Hepatocyte (in vitro differentiated cells): ENCODE data around the gene MICAL3. TPM values are rescaled to one million over a fixed set of nuclear protein-coding genes. Genes with fewer than 3 reads are reported as not detected.
"Not testable (repeated sequence)": the region's sequence is repeated elsewhere in the genome, so short reads cannot be mapped to it uniquely, and the experiment has no call there.

Experiments used
- DNase-seq: peaks from one replicate; pipeline ENCODE4 v3.0.0-alpha.2; 2016; ENCODE audit warnings: low spot score
- H2AFZ ChIP-seq: fragments of 200-600 bp; sonication (generic); 2 replicates; pipeline ENCODE4 v1.6.0; 2016; ENCODE audit warnings: antibody characterized with exemption, mild to moderate bottlenecking
- H3K27ac ChIP-seq: fragments of 200-600 bp; sonication (generic); 2 replicates; pipeline ENCODE4 v1.5.1; 2016; ENCODE audit warnings: mild to moderate bottlenecking
- H3K27me3 ChIP-seq: fragments of 200-600 bp; sonication (generic); 2 replicates; pipeline ENCODE4 v1.6.1; 2016
- H3K36me3 ChIP-seq: fragments of 200-600 bp; sonication (generic); replicated peaks from 2 replicates; pipeline ENCODE4 v1.5.1; 2016; ENCODE audit warnings: low read depth; ENCODE audit not compliant: insufficient read depth
- H3K4me1 ChIP-seq: fragments of 200-600 bp; sonication (generic); 2 replicates; pipeline ENCODE4 v1.5.1; 2016; ENCODE audit warnings: mild to moderate bottlenecking, moderate library complexity; ENCODE audit not compliant: insufficient read depth
- H3K4me2 ChIP-seq: fragments of 200-600 bp; sonication (generic); 2 replicates; pipeline ENCODE4 v1.6.0; 2016
- H3K4me3 ChIP-seq: fragments of 200-600 bp; sonication (generic); 2 replicates; pipeline ENCODE4 v1.5.1; 2016; ENCODE audit warnings: mild to moderate bottlenecking
- H3K79me2 ChIP-seq: fragments of 200-600 bp; sonication (generic); 2 replicates; pipeline ENCODE4 v1.6.0; 2017; ENCODE audit warnings: mild to moderate bottlenecking
- H3K9me2 ChIP-seq: fragments of 200-600 bp; sonication (generic); replicated peaks from 2 replicates; pipeline ENCODE4 v1.6.0; 2017; ENCODE audit warnings: mild to moderate bottlenecking; ENCODE audit not compliant: insufficient read depth
- H3K9me3 ChIP-seq: fragments of 200-600 bp; sonication (generic); 2 replicates; pipeline ENCODE4 v1.5.1; 2016; ENCODE audit warnings: low read depth, mild to moderate bottlenecking
- H4K20me1 ChIP-seq: fragments of 200-600 bp; sonication (generic); 2 replicates; pipeline ENCODE4 v1.6.0; 2016; ENCODE audit warnings: mild to moderate bottlenecking; ENCODE audit not compliant: insufficient read depth, poor library complexity, severe bottlenecking
- CTCF ChIP-seq: fragments of 200-600 bp; sonication (generic); IDR thresholded peaks from 2 replicates; pipeline ENCODE4 v1.5.1; 2016; ENCODE audit warnings: antibody characterized with exemption, mild to moderate bottlenecking; ENCODE audit not compliant: poor library complexity
- EZH2 ChIP-seq: fragments of 200-600 bp; sonication (generic); IDR thresholded peaks from 2 replicates; pipeline ENCODE4 v1.6.1; 2016; ENCODE audit warnings: antibody characterized with exemption, mild to moderate bottlenecking, borderline replicate concordance
- EZH2phosphoT487 ChIP-seq: fragments of 200-600 bp; sonication (generic); IDR thresholded peaks from one replicate; pipeline ENCODE4 v1.6.1; 2018; ENCODE audit warnings: antibody characterized with exemption, mild to moderate bottlenecking, low read depth, moderate library complexity; ENCODE audit not compliant: unreplicated experiment, severe bottlenecking
- WGBS: methylation state at CpG from one replicate; pipeline ENCODE4 v1.1.6; 2016; ENCODE audit warnings: low lambda C conversion rate; ENCODE audit errors: missing lambda C conversion rate; 5-methylcytosine and 5-hydroxymethylcytosine counted together
- polyA plus RNA-seq: library from polyadenylated mRNA; unstranded; fragments of >200 nt; fragmentation: Nextera tagmentation; extraction: Ambion mirVana; gene quantifications from 2 replicates; pipeline ENCODE4 v1.2.1, GENCODE V29; 2016
- total RNA-seq: library from RNA; depleted of rRNA; stranded (reverse); fragments of >200 nt; gene quantifications from 2 replicates; pipeline ENCODE4 v1.2.3, GENCODE V29; 2014

MICAL3 gene
- total and polyA plus RNA-seq, 2 experiments from 2014 or later, result 4.6 to 22.7 TPM

- no peaks in the 10 kb centered on the region for H4K20me1 ChIP-seq
- H3K36me3 ChIP-seq, result no peaks in the 10 kb centered on the region
- H3K27me3 ChIP-seq, result peaks cover 5% of the 10 kb centered on the region
- H3K4me1 ChIP-seq, result peaks cover 8% of the 10 kb centered on the region
- peak; percentile 59 for DNase-seq
- H3K9me3 ChIP-seq, result no peaks in the 10 kb centered on the region
- TF ChIP-seq CTCF (no peak), EZH2 (no peak), EZH2phosphoT487 (no peak)
- H2AFZ ChIP-seq, result no peak overlapping the region
- no peak overlapping the region for H3K4me2 ChIP-seq
- no peak overlapping the region for H3K4me3 ChIP-seq
- no peaks in the 10 kb centered on the region for H3K79me2 ChIP-seq
- WGBS, result 88% methylated on average over 10 of the region's 10 CpGs
- H3K9me2 ChIP-seq, result no peaks in the 10 kb centered on the region
- peak overlapping the region; percentile 20 for H3K27ac ChIP-seq
Observed at GRCh38 chr22:18031695-18032454, 7.5 kb upstream of the MICAL3 start.

GRCh38 chr22:18029686-18030267, 5.4 kb upstream of the MICAL3 start:
- WGBS, result 89% methylated on average over 2 of the region's 2 CpGs
- no peaks in the 10 kb centered on the region for H3K9me3 ChIP-seq
- DNase-seq, result no peak
- no peaks in the 10 kb centered on the region for H3K79me2 ChIP-seq
- no peak for TF ChIP-seq EZH2phosphoT487
- no peak for TF ChIP-seq EZH2
- no peak for TF ChIP-seq CTCF
- H3K27ac ChIP-seq, result no peak overlapping the region
- H3K27me3 ChIP-seq, result peaks cover 5% of the 10 kb centered on the region
- no peaks in the 10 kb centered on the region for H4K20me1 ChIP-seq
- no peaks in the 10 kb centered on the region for H3K9me2 ChIP-seq
- no peak overlapping the region for H3K4me2 ChIP-seq
- H3K4me1 ChIP-seq, result peaks cover 11% of the 10 kb centered on the region
- no peaks in the 10 kb centered on the region for H3K36me3 ChIP-seq
- H3K4me3 ChIP-seq, result no peak overlapping the region
- H2AFZ ChIP-seq, result no peak overlapping the region

GRCh38 chr22:18028817-18029527, 4.6 kb upstream of the MICAL3 start:
- Histone ChIP-seq H3K36me3 (no peaks in the 10 kb centered on the region), H3K27ac (no peak overlapping the region), H3K4me2 (no peak overlapping the region), H3K9me3 (no peaks in the 10 kb centered on the region), H4K20me1 (no peaks in the 10 kb centered on the region), H3K9me2 (no peaks in the 10 kb centered on the region), H3K27me3 (peaks cover 5% of the 10 kb centered on the region), H2AFZ (no peak overlapping the region), H3K4me1 (peaks cover 16% of the 10 kb centered on the region), H3K4me3 (no peak overlapping the region), H3K79me2 (no peaks in the 10 kb centered on the region)
- TF ChIP-seq EZH2 (no peak), CTCF (no peak), EZH2phosphoT487 (no peak)
- DNase-seq, result no peak
- WGBS, result 67% methylated on average over 3 of the region's 3 CpGs

- 92% methylated on average over 4 of the region's 4 CpGs for WGBS
Observed at GRCh38 chr22:18025898-18026297, 1.5 kb upstream of the MICAL3 start.

More at GRCh38 chr22:18025898-18026297, 1.5 kb upstream of the MICAL3 start:
- H3K4me1 ChIP-seq, result peaks cover 11% of the 10 kb centered on the region
- H3K36me3 ChIP-seq, H3K27me3 ChIP-seq, H2AFZ ChIP-seq, H3K27ac ChIP-seq, H3K9me3 ChIP-seq, DNase-seq, H3K4me3 ChIP-seq, H4K20me1 ChIP-seq, H3K79me2 ChIP-seq, H3K4me2 ChIP-seq, H3K9me2 ChIP-seq: not testable (repeated sequence)
